Stimulated activated CD4-positive, alpha-beta T cell treated with anti-CD3 and anti-CD28 coated beads, Interleukin-1b, Interleukin-23, amount 100 ng/mL, for 24 hours (primary cell): ENCODE results near the gene KRT16.
"Not testable (repeated sequence)": the region's sequence is repeated elsewhere in the genome, so short reads cannot be mapped to it uniquely, and the experiment has no call there.

Source experiments
- DNase-seq, 4 experiments: peaks; one replicate each; pipeline ENCODE4 v3.0.0-alpha.2; 2020; ENCODE audit warnings: low read depth in 4 of 4, low spot score in 1 of 4

The KRT16 gene

DNA sequence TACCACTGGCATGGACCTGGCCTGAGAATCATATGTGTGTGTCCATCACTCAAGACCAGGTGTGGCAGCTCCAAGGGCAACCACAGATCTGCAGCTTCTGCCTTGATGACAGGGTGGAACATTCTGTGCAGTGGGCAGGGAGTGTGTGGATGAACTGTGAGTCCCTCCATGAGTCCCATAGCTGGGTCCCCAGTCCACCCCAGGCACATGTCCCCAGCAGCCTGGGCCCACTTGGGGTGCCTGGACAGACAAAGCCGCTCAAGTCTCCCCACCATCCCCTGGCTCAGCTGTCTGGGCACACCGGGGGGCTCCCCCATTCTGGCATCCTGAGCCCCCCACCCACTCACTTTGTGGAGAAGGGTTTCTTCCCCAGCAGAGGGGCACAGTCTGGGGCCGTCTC is 4.6 kb upstream of the KRT16 start:
- no peak for DNase-seq

DNA sequence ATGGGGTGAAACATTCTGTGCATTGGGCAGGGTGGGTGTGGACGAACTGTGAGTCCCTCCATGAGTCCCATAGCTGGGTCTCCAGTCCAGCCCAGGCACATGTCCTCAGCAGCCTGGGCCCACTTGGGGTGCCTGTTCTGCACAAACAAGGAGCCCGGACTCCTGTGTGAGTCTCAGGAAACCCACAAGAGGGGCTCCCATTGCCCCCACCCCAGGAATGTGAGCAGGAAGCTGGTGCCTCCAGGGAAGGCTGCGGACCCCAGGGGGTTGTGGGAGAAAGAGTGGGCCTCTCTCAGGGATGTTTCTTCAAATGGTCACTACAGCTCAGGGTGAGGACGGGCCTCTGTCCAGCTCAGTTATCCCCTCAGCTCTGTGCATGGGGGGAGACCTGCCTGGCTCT is 3.9 kb upstream of the KRT16 start:
- not testable (repeated sequence) for DNase-seq

DNA sequence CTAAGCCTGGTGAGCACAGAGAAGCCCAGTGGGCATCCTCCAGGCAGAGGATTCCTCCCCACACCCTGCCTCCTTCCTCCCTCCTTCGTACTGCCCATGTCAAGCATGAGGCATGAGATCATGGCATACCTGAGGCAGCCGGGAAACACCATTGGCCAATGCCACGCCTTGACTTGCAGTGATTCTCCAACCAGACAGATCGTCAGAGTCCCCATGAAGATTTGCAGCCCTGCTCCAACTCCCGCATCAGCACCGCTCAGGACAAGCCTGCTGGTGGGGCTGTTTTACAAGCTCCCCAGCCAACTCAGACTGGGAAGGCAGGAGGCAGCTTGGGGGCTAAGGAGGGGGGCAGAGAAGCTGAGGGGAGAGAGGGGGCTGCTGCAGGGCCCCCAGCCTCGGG is 2.9 kb upstream of the KRT16 start:
- DNase-seq: no peak

- DNase-seq: not testable (repeated sequence)
Measured at GRCh38 chr17:41614767-41615166, 2.2 kb upstream of the KRT16 start.

DNA sequence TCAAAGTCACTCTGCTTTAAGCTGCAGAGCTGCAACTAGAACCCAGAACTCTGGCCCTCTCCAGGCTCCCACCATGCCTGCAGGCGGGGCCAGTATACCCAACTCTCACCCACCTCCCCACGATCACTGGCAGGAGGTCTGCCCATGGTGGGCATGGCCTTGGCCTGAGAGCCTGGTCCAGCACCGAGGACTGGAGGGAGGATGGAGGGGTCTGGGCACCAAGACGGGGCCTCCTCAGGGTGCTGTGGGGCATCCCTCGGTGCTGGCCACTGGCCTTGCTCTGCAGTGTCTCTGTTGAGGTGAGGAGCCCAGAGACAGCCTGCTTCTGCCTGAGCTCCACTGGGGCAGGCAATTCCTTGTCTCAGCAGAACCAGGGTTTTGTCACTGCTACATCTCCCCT is 1.5 kb upstream of the KRT16 start:
- no peak for DNase-seq

GRCh38 chr17:41613277-41614082 is 913 bp upstream of the KRT16 start:
- no peak for DNase-seq

DNA sequence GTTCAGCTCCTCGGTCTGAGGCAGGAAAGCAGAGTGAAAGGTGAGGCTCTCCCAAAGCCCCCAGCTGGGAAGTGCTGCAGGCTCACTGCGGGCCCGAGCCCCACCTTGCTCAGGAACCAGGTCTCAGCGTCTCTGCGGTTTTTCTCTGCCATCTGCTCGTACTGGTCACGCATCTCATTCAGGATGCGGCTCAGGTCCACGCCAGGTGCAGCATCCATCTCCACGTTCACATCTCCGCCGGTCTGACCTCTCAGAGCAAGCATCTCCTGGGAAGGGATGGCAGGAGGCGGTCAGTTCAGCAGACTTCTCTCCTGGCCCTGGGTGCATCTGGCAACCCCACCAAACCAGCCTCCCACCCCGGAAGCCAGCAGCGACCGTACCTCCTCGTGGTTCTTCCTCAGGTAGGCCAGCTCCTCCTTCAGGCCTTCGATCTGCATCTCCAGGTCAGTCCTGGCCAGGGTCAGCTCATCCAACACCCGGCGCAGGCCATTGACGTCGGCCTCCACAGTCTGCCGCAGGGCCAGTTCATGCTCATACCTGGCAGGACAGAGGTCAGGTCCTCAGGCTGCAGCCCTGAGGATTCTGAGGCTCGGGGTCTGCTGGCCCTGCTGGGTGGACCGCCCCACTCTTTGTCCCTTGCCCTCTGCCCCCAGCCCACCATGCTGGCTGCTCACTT is 1.5 kb downstream of the KRT16 start:
- DNase-seq: no peak

- not testable (repeated sequence) for DNase-seq
Measured at GRCh38 chr17:41610061-41610517, 2.5 kb downstream of the KRT16 start.

- DNase-seq: not testable (repeated sequence)
Measured at GRCh38 chr17:41606930-41607329, 5.6 kb downstream of the KRT16 start.

DNA sequence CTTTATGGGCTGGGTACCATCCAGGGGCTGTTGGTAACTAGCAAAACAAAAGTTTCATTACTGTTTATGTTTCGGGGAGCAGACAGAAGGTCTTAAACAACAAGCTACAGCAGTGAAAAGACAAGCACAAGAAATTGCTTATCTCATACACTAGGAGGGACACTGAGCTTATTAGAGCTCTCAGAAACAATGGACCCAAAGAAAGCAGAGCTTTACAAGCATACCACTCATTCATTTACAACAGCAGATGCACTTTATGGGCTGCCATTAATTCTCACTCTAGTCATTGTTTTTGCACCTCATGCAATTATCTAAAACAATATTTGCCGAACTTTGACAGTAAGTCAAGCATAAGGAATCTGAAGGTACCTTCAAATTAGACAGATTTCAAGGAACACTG is 10.0 kb downstream of the KRT16 start:
- no peak for DNase-seq

DNA sequence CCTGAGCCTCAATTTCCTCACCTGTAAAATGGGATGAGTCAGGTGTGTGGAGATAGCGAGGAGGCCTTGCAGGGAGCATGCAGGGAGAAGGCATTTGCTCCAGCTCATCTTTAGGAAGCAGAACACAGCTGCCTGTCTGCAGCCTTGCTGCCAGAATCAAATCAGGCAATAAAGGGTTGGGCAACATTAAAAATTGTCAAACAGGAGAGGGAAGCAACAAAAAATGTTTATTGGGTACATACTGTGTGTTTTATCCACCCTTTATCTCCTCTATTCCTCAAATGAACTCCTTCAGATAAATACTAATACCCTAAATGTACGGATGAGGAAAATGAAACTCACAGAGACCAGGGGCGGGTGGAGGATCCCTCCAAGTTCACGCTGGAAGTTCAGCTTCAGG is 12.2 kb downstream of the KRT16 start:
- DNase-seq: no peak

DNA sequence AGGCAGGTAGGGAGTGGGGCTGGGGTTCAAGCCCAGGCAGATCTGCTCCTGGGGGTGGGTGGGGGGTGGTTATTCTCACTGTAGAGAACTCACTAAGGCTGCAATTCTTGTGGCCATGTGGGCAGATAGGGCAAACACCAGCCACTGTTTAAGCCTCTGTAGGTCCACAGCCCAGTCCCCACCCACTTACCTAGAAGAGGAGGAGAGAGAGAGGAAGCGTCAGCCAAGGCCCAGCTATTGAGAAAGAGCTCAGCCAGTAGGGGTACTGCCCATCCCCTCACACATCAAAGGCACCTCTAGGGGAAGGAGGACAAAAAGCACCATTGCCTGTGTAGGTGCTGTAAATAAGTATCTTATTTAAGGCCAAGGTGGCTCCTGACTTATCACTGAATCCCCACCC is 12.9 kb downstream of the KRT16 start:
- no peak for DNase-seq

GRCh38 chr17:41595585-41595984 is 17.0 kb downstream of the KRT16 start:
- no peak for DNase-seq

GRCh38 chr17:41594363-41594915 is 18.1 kb downstream of the KRT16 start:
- no peak for DNase-seq

GRCh38 chr17:41593306-41593981 is 19.1 kb downstream of the KRT16 start:
- no peak for DNase-seq

- DNase-seq: no peak
Measured at GRCh38 chr17:41592601-41593305, 19.8 kb downstream of the KRT16 start.

DNA sequence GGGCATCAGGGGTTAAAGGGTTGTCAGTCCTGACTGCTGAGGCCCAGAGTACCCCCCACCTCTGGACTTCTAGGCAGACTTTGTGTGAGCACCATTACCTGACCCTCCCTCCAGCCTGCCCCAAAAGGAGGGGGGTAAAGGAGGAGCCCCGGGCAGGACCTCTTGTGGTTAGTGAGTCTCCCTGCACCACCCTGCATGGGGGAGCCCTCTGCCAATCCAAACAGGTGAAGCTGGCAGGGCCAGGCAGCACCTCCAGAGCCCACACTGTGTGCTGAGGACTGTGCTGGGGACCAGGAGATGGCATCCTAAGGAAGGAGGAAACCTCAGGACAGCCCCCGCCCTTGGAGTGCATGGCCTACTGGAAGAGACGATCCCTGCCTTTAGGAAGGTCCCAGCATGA is 23.3 kb downstream of the KRT16 start:
- DNase-seq: no peak

DNA sequence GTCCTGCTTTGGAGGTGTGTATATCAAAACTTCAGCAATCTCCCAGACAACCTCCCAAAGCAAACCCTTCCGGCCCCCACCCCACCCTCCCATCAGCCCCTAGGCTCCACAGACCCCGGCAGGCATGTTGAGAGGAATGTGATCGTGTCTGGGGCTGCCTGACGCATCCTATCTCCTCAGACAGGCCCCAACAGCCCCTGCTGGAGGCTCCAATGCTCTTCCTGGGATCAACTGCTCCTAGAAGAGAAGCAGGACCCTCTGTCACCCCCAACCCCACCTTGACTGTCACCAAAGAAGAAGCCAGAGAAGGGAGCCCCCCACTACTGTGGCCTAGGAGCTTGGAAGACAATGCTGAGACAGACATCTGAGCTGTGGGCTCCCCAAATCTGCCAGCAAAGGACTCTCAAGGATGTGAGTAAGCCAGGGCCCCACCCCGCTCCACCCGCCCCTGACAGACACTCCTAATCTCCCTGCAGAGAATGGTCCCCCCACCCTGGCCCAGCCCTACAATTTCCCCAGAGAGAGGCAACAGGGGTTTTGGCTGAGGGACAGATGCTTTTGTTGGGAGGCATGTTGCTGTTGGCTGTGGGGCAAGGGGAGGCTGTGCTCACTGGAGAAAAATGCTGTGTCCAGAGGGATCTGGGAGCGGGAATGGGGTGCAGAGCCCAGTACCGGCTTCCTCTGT is 24.3 kb downstream of the KRT16 start:
- DNase-seq: no peak

- no peak for DNase-seq
Measured at GRCh38 chr17:41586863-41587495, 25.6 kb downstream of the KRT16 start, which contains the start of gene KRT14. Gene KRT14 (minus strand): TSS chr17:41586895. CDS start chr17:41586834, 61 bp downstream.
